Vagina (tissue), 2 donors: ENCODE measurements around the gene ELN. TPM values are rescaled to one million over a fixed set of nuclear protein-coding genes. Genes with fewer than 3 reads are reported as not detected.
A peak's percentile ranks its signal among the peaks of the same experiment; 100 is the strongest.

Experiments used
- DNase-seq, 2 donors: peaks; one replicate each; pipeline ENCODE4 v3.0.0-alpha.2; 2017; ENCODE audit errors: extremely low spot score in 2 of 2
- H3K27ac ChIP-seq: fragments of 200-600 bp; sonication (generic); one replicate; pipeline ENCODE4 v1.5.1; 2019
- H3K27me3 ChIP-seq: fragments of 200-600 bp; sonication (generic); one replicate; pipeline ENCODE4 v1.5.1; 2019
- H3K36me3 ChIP-seq, 2 donors: fragments of 200-600 bp; sonication (generic); one replicate each; pipeline ENCODE4 v1.5.1; 2017 to 2019
- H3K4me1 ChIP-seq: fragments of 200-600 bp; sonication (generic); one replicate; pipeline ENCODE4 v1.5.1; 2019
- H3K4me3 ChIP-seq, 2 donors: fragments of 200-600 bp; sonication (generic); 1 replicate in 1 of 2; 2 replicates in 1 of 2; pipeline ENCODE4 v1.5.1; 2016 to 2019
- H3K9me3 ChIP-seq: fragments of 200-600 bp; sonication (generic); one replicate; pipeline ENCODE4 v1.5.1; 2019
- CTCF ChIP-seq, 3 experiments: fragments of 450-650 bp in 2 of 3; fragments of 200-600 bp in 1 of 3; sonication (generic) in 1 of 3; IDR thresholded peaks; one replicate each; pipeline ENCODE4 v1.5.1; 2017 to 2019; ENCODE audit warnings: antibody characterized with exemption in 3 of 3, mild to moderate bottlenecking in 2 of 3, moderate library complexity in 2 of 3
- POLR2A ChIP-seq, 2 donors: fragments of 450-650 bp; IDR thresholded peaks; one replicate each; pipeline ENCODE4 v1.6.1; 2017; ENCODE audit warnings: antibody characterized with exemption in 2 of 2, mild to moderate bottlenecking in 2 of 2, moderate library complexity in 2 of 2
- POLR2AphosphoS5 ChIP-seq, 2 donors: sonication (generic); formaldehyde crosslinking; IDR thresholded peaks; one replicate each; pipeline ENCODE4 v1.9.0; 2017; ENCODE audit warnings: antibody characterized with exemption in 2 of 2, mild to moderate bottlenecking in 2 of 2, low read depth in 1 of 2; ENCODE audit not compliant: insufficient read depth in 1 of 2
- intact Hi-C: fragments of 100-400 bp; cut with DNase I; formaldehyde crosslinking; loops from one replicate; pipeline ENCODE4 v1.15.1; 2023
- total RNA-seq: library from RNA; depleted of rRNA; stranded (reverse); fragments of >200 nt; gene quantifications from one replicate; pipeline ENCODE4 v1.2.3, GENCODE V29; 2016

The ELN gene
- total RNA-seq, 1 donor from 2014 or later: 38.3 TPM

DNA sequence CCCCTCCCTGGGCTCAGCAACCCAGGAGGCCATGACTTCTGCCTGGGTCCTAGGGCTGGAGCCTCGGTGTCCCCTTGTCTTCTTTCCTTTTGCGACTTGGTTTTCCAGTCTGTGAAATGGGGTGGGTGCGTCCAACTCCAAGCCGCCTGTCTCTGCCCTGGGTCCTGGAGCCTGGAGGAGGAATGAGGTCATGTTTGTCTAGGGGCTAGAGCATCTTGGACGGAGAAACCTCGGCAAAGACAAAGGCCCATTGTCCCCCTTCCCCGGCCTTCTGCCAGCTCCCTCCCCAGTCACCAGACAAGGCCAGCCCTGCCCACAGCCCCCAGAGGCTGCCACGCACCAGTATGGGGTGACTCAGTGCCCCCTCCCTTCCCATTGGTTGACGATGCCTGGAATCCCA, 39.8 kb upstream of the ELN start:
- Histone ChIP-seq H3K4me3 (no peak overlapping the region), H3K27me3 (no peaks in the 10 kb centered on the region), H3K9me3 (no peaks in the 10 kb centered on the region), H3K36me3 (no peaks in the 10 kb centered on the region), H3K4me1 (peaks cover 37% of the 10 kb centered on the region), H3K27ac (no peak overlapping the region)
- TF ChIP-seq CTCF (IDR thresholded peaks at IDR 0.05) (no peak), POLR2AphosphoS5 (IDR thresholded peaks at IDR 0.05; ENCODE audit: insufficient read depth in 1 of 2, low read depth in 1 of 2) (no peak), POLR2A (IDR thresholded peaks at IDR 0.05) (no peak)
- DNase-seq: no peak
- intact Hi-C loops: no loop called here

DNA sequence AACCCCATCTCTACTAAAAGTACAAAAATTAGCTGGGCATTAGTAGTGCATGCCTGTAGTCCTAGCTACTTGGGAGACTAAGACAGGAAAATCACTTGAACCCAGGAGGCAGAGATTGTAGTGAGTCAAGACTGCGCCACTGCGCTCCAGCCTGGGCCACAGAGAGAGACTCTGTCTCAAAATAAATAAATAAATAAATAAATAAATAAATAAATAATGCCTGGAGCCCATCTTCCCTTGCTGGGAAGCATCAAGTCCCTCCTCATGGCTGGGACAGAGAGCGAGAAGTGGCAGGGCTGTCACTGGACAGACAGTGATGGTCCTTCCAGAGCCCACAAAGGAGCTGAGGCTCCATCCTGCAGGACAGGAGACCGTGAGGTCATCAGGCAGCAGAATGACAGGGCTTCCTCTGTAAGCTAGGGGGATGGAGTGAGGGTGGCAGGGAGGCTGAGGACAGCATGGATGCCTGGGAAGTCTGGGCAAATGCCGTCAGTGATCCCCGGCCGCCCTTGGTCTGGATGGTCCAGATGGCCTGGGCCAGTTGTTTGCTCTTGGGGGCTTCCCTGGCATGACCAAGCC, 36.4 kb upstream of the ELN start:
- Histone ChIP-seq H3K4me3 (no peak overlapping the region), H3K27ac (peak overlapping the region; percentile 72), H3K27me3 (no peaks in the 10 kb centered on the region), H3K36me3 (no peaks in the 10 kb centered on the region), H3K9me3 (peaks cover 7% of the 10 kb centered on the region), H3K4me1 (peaks cover 17% of the 10 kb centered on the region)
- TF ChIP-seq POLR2A (IDR thresholded peaks at IDR 0.05) (no peak), POLR2AphosphoS5 (IDR thresholded peaks at IDR 0.05; ENCODE audit: insufficient read depth in 1 of 2, low read depth in 1 of 2) (no peak), CTCF (IDR thresholded peaks at IDR 0.05) (no peak)
- intact Hi-C loops: loop anchor here (5.0 kb wide), 1 partner anchor 36 kb away; the partner anchor contains the start of gene ELN
- no peak for DNase-seq

DNA sequence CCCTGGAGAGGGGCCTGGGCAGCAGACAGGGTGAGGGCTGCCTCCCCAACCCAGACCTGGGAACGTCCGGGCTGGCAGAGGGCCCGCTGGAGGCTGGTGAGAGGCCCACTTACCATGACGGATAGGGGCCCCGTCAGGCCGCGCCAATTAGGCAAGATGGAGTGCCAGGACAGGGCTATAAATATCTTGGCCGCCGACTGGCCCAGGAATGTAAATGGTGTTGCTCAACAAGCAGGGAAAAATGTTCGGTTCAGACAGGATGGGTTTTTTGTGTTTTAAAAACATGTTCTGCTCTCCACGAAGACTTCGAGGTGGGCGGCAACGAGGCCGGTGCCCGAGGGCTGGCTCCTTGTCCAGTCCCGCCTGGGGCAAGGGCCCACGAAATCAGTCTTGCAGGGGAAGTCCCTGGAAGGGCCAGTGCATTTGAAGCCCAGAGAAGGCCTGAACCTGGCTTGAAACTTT, 35.8 kb upstream of the ELN start:
- TF ChIP-seq POLR2AphosphoS5 (IDR thresholded peaks at IDR 0.05; ENCODE audit: insufficient read depth in 1 of 2, low read depth in 1 of 2) (peak; percentile 54 to 79), POLR2A (IDR thresholded peaks at IDR 0.05) (no peak), CTCF (IDR thresholded peaks at IDR 0.05) (no peak)
- H3K4me3 ChIP-seq: no peak overlapping the region
- no peaks in the 10 kb centered on the region for H3K27me3 ChIP-seq
- peaks cover 17% of the 10 kb centered on the region for H3K4me1 ChIP-seq
- H3K27ac ChIP-seq: peak overlapping the region; percentile 72
- intact Hi-C loops: loop anchor here (5.0 kb wide), 1 partner anchor 35 kb away; the partner anchor contains the start of gene ELN
- H3K9me3 ChIP-seq: peaks cover 7% of the 10 kb centered on the region
- DNase-seq: no peak
- no peaks in the 10 kb centered on the region for H3K36me3 ChIP-seq

DNA sequence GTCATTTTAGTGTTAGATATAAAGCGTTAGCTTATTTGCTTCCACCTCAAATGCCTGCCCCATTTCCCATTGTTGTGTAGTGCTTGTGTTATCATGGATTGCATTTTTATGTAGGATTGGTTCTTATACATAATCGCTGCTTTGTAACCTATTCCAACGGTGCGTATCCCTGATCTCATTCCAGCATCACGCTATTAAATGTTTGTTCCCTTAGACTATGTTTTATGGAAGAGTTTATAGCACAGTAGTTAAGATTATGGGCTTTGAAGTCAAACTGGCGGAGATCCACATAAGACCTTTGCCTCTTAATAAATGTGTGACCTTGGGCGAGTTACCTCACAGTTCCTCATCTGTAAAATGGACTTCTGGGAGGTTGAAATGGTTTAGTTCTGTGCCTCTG, 34.0 kb upstream of the ELN start:
- intact Hi-C loops: loop anchor here (5.0 kb wide), 1 partner anchor 33 kb away; the partner anchor contains the start of gene ELN
- H3K36me3 ChIP-seq: no peaks in the 10 kb centered on the region
- DNase-seq: no peak
- no peak overlapping the region for H3K4me3 ChIP-seq
- H3K9me3 ChIP-seq: peaks cover 7% of the 10 kb centered on the region
- TF ChIP-seq POLR2A (IDR thresholded peaks at IDR 0.05) (no peak), CTCF (IDR thresholded peaks at IDR 0.05) (no peak), POLR2AphosphoS5 (IDR thresholded peaks at IDR 0.05; ENCODE audit: insufficient read depth in 1 of 2, low read depth in 1 of 2) (no peak)
- peaks cover 17% of the 10 kb centered on the region for H3K4me1 ChIP-seq
- H3K27me3 ChIP-seq: no peaks in the 10 kb centered on the region
- H3K27ac ChIP-seq: no peak overlapping the region

DNA sequence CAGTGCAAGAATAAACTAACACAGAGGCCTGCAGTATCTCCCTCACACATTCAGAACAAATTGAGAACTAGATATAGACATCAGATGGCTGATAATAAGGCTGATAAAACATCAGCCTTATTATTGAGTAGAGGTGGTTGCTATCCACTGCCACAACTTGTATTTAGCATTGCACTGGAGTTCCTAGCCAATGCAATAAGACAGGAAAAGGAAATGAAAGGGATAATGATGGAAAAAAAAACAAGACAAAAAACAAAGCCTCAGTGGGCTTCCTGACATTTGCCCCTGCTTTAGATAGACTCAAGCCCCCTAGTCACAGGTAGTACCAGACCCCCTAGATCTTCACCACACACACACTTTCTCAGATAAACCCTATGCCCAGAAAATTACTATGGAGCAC, 33.2 kb upstream of the ELN start:
- peaks cover 25% of the 10 kb centered on the region for H3K4me1 ChIP-seq
- no peaks in the 10 kb centered on the region for H3K27me3 ChIP-seq
- no peak overlapping the region for H3K4me3 ChIP-seq
- intact Hi-C loops: loop anchor here (5.0 kb wide), 1 partner anchor 33 kb away; the partner anchor contains the start of gene ELN
- peaks cover 7% of the 10 kb centered on the region for H3K9me3 ChIP-seq
- H3K36me3 ChIP-seq: no peaks in the 10 kb centered on the region
- no peak for DNase-seq
- no peak overlapping the region for H3K27ac ChIP-seq
- TF ChIP-seq CTCF (IDR thresholded peaks at IDR 0.05) (no peak), POLR2AphosphoS5 (IDR thresholded peaks at IDR 0.05; ENCODE audit: insufficient read depth in 1 of 2, low read depth in 1 of 2) (no peak), POLR2A (IDR thresholded peaks at IDR 0.05) (no peak)
